Colonic mucosa (tissue), 4 donors: Measurements from ENCODE around the gene SCN4B. TPM values are rescaled to one million over a fixed set of nuclear protein-coding genes. Genes with fewer than 3 reads are reported as not detected.

ENCODE experiments used
- DNase-seq: peaks from one replicate; pipeline ENCODE4 v3.0.0-alpha.2; 2020
- H3K27ac ChIP-seq: fragments of 200-600 bp; one replicate; pipeline ENCODE4 v1.8.0; 2021
- H3K27me3 ChIP-seq: fragments of 200-600 bp; one replicate; pipeline ENCODE4 v1.8.0; 2021
- H3K36me3 ChIP-seq: fragments of 200-600 bp; one replicate; pipeline ENCODE4 v1.8.0; 2021
- H3K4me1 ChIP-seq: fragments of 200-600 bp; one replicate; pipeline ENCODE4 v1.8.0; 2021; ENCODE audit warnings: mild to moderate bottlenecking
- H3K4me3 ChIP-seq: fragments of 200-600 bp; one replicate; pipeline ENCODE4 v1.8.0; 2021
- H3K9ac ChIP-seq, 2 donors: one replicate each; pipeline ENCODE4 v1.7.0; 2013; ENCODE audit warnings: control low read depth in 2 of 2, low read depth in 2 of 2, low read length in 2 of 2
- H3K9me3 ChIP-seq: fragments of 200-600 bp; one replicate; pipeline ENCODE4 v1.8.0; 2021
- CTCF ChIP-seq: fragments of 200-600 bp; IDR thresholded peaks from one replicate; pipeline ENCODE4 v1.8.0; 2022; ENCODE audit warnings: antibody characterized with exemption, mild to moderate bottlenecking
- intact Hi-C: fragments of 100-400 bp; cut with DNase I; formaldehyde crosslinking; loops from one replicate; pipeline ENCODE4 v1.14.1; 2022
- total RNA-seq, 2 donors: library from RNA; stranded (reverse); fragmentation: NEBNext Ultra II Directional in 1 of 2; extraction: Animal tissue kit (Norgen Biotek cat#: 25700) in 1 of 2; gene quantifications; one replicate each; pipeline ENCODE4 v1.2.1, GENCODE V29; 2021
- donor health status: healthy.
- donor health status: DM: no; HTN: no; CAD: no.
- donor health status: DM: no; HTN: no; CAD: no.

Gene SCN4B
- total RNA-seq, 2 donors from 2014 or later, result 0.59 to 1.5 TPM

- H3K4me3 ChIP-seq, result no peak overlapping the region
- H3K4me1 ChIP-seq, result no peaks in the 10 kb centered on the region
- no peak for DNase-seq
- no peaks in the 10 kb centered on the region for H3K9me3 ChIP-seq
- H3K27ac ChIP-seq, result no peak overlapping the region
- TF ChIP-seq CTCF, result no peak
- H3K9ac ChIP-seq, result no peak overlapping the region
- H3K36me3 ChIP-seq, result no peaks in the 10 kb centered on the region
- intact Hi-C loops, result loop anchor here (10.0 kb wide), 1 partner anchor 211 kb away; the partner anchor contains the start of gene UBE4A
- peaks cover 7% of the 10 kb centered on the region for H3K27me3 ChIP-seq
Observed at GRCh38 chr11:118143661-118144185, 8.9 kb downstream of the SCN4B start.

GRCh38 chr11:118142809-118143208, 9.8 kb downstream of the SCN4B start:
- Histone ChIP-seq H3K27me3 (peaks cover 7% of the 10 kb centered on the region), H3K27ac (no peak overlapping the region), H3K9ac (no peak overlapping the region), H3K9me3 (no peaks in the 10 kb centered on the region), H3K36me3 (no peaks in the 10 kb centered on the region), H3K4me1 (no peaks in the 10 kb centered on the region), H3K4me3 (no peak overlapping the region)
- no peak for TF ChIP-seq CTCF
- intact Hi-C loops, result loop anchor here (10.0 kb wide), 1 partner anchor 212 kb away; the partner anchor contains the start of gene UBE4A
- DNase-seq, result no peak

- intact Hi-C loops, result loop anchor here (10.0 kb wide), 1 partner anchor 213 kb away; the partner anchor contains the start of gene UBE4A
- Histone ChIP-seq H3K9me3 (no peaks in the 10 kb centered on the region), H3K27ac (no peak overlapping the region), H3K9ac (no peak overlapping the region), H3K27me3 (peaks cover 7% of the 10 kb centered on the region), H3K4me3 (no peak overlapping the region), H3K36me3 (no peaks in the 10 kb centered on the region), H3K4me1 (no peaks in the 10 kb centered on the region)
- no peak for DNase-seq
- no peak for TF ChIP-seq CTCF
Observed at GRCh38 chr11:118142081-118142480, 10.5 kb downstream of the SCN4B start.

- H3K27me3 ChIP-seq, result no peaks in the 10 kb centered on the region
- TF ChIP-seq CTCF, result no peak
- H3K4me1 ChIP-seq, result no peaks in the 10 kb centered on the region
- no peaks in the 10 kb centered on the region for H3K36me3 ChIP-seq
- H3K27ac ChIP-seq, result no peak overlapping the region
- intact Hi-C loops, result no loop called here
- H3K4me3 ChIP-seq, result no peak overlapping the region
- no peaks in the 10 kb centered on the region for H3K9me3 ChIP-seq
- H3K9ac ChIP-seq, result no peak overlapping the region
- DNase-seq, result no peak
Observed at GRCh38 chr11:118139578-118139977, 13.0 kb downstream of the SCN4B start.

- H3K9me3 ChIP-seq, result no peaks in the 10 kb centered on the region
Observed at GRCh38 chr11:118138839-118139420, 13.7 kb downstream of the SCN4B start.

More at GRCh38 chr11:118138839-118139420, 13.7 kb downstream of the SCN4B start:
- Histone ChIP-seq H3K27me3 (no peaks in the 10 kb centered on the region), H3K4me1 (no peaks in the 10 kb centered on the region), H3K9ac (no peak overlapping the region), H3K4me3 (no peak overlapping the region), H3K36me3 (no peaks in the 10 kb centered on the region), H3K27ac (no peak overlapping the region)
- no peak for DNase-seq
- intact Hi-C loops, result no loop called here
- no peak for TF ChIP-seq CTCF
